SHP77 treated with DMSO at 0.1 percent for 48 hours (cell line): ENCODE measurements around the gene EPS8L1.
"Not testable (repeated sequence)": the region's sequence is repeated elsewhere in the genome, so short reads cannot be mapped to it uniquely, and the experiment has no call there.

Experiments
- DNase-seq: peaks from one replicate; lab custom pipeline; 2025; lab: John Stamatoyannopoulos, UW

Gene EPS8L1

GRCh38 chr19:55075371-55075998 is at the start of gene EPS8L1:
Gene EPS8L1 (plus strand): TSS chr19:55075869. CDS start chr19:55076445, 576 bp downstream.
- DNase-seq: no peak

GRCh38 chr19:55027140-55027471 is 48.6 kb upstream of the EPS8L1 start:
- DNase-seq: not testable (repeated sequence)

- DNase-seq: no peak
Measured at GRCh38 chr19:55027472-55028337, 48.0 kb upstream of the EPS8L1 start.

GRCh38 chr19:55028757-55029156 is 46.9 kb upstream of the EPS8L1 start:
- no peak for DNase-seq

- no peak for DNase-seq
Measured at GRCh38 chr19:55031178-55031577, 44.5 kb upstream of the EPS8L1 start.

GRCh38 chr19:55032170-55032800 is 43.4 kb upstream of the EPS8L1 start:
- no peak for DNase-seq

- not testable (repeated sequence) for DNase-seq
Measured at GRCh38 chr19:55032976-55033643, 42.6 kb upstream of the EPS8L1 start.

GRCh38 chr19:55034751-55035150 is 40.9 kb upstream of the EPS8L1 start:
- no peak for DNase-seq

GRCh38 chr19:55036058-55036457 is 39.6 kb upstream of the EPS8L1 start:
- no peak for DNase-seq

- not testable (repeated sequence) for DNase-seq
Measured at GRCh38 chr19:55037603-55038002, 38.1 kb upstream of the EPS8L1 start.

GRCh38 chr19:55040654-55041053 is 35.0 kb upstream of the EPS8L1 start:
- DNase-seq: not testable (repeated sequence)

GRCh38 chr19:55041244-55041626 is 34.4 kb upstream of the EPS8L1 start:
- DNase-seq: no peak

- no peak for DNase-seq
Measured at GRCh38 chr19:55041627-55042343, 33.9 kb upstream of the EPS8L1 start.

- no peak for DNase-seq
Measured at GRCh38 chr19:55042344-55042678, 33.4 kb upstream of the EPS8L1 start.

GRCh38 chr19:55042688-55043087 is 33.0 kb upstream of the EPS8L1 start:
- no peak for DNase-seq

- no peak for DNase-seq
Measured at GRCh38 chr19:55044286-55044685, 31.4 kb upstream of the EPS8L1 start.

GRCh38 chr19:55044771-55045716 is 30.6 kb upstream of the EPS8L1 start:
- no peak for DNase-seq

GRCh38 chr19:55046975-55047622 is 28.6 kb upstream of the EPS8L1 start:
- no peak for DNase-seq

- no peak for DNase-seq
Measured at GRCh38 chr19:55047951-55048350, 27.7 kb upstream of the EPS8L1 start.

GRCh38 chr19:55048446-55048845 is 27.2 kb upstream of the EPS8L1 start:
- DNase-seq: no peak
